HG03108 (cell line): ENCODE data around the gene ALDH1A3.

ENCODE experiments used
- ATAC-seq: cut with Tn5 transposase; IDR thresholded peaks from one replicate; pipeline ENCODE4 v1.9.1; 2021; ENCODE audit warnings: moderate library complexity; ENCODE audit not compliant: unreplicated experiment

ALDH1A3 gene

GRCh38 chr15:100880897-100881242, 1.2 kb downstream of the ALDH1A3 start:
- ATAC-seq = no peak

- ATAC-seq = no peak
Measured at GRCh38 chr15:100881573-100882336, 2.1 kb downstream of the ALDH1A3 start.

GRCh38 chr15:100885116-100885515, 5.5 kb downstream of the ALDH1A3 start:
- no peak for ATAC-seq

- ATAC-seq = no peak
Measured at GRCh38 chr15:100885811-100886210, 6.2 kb downstream of the ALDH1A3 start.

GRCh38 chr15:100887211-100887913, 7.7 kb downstream of the ALDH1A3 start:
- ATAC-seq = no peak

GRCh38 chr15:100889385-100890050, 9.9 kb downstream of the ALDH1A3 start:
- no peak for ATAC-seq

- ATAC-seq = no peak
Measured at GRCh38 chr15:100890051-100890720, 10.6 kb downstream of the ALDH1A3 start.

- no peak for ATAC-seq
Measured at GRCh38 chr15:100890850-100891249, 11.2 kb downstream of the ALDH1A3 start.

GRCh38 chr15:100891307-100892012, 11.8 kb downstream of the ALDH1A3 start:
- ATAC-seq = no peak

- ATAC-seq = no peak
Measured at GRCh38 chr15:100892013-100892355, 12.4 kb downstream of the ALDH1A3 start.

GRCh38 chr15:100893261-100893963, 13.8 kb downstream of the ALDH1A3 start:
- no peak for ATAC-seq

- no peak for ATAC-seq
Measured at GRCh38 chr15:100893964-100894295, 14.3 kb downstream of the ALDH1A3 start.

GRCh38 chr15:100895721-100896120, 16.1 kb downstream of the ALDH1A3 start:
- no peak for ATAC-seq

GRCh38 chr15:100897221-100898151, 17.9 kb downstream of the ALDH1A3 start:
- ATAC-seq = no peak

- no peak for ATAC-seq
Measured at GRCh38 chr15:100898152-100898490, 18.5 kb downstream of the ALDH1A3 start.

GRCh38 chr15:100898661-100899462, 19.2 kb downstream of the ALDH1A3 start:
- no peak for ATAC-seq

- ATAC-seq = no peak
Measured at GRCh38 chr15:100899601-100900000, 20.0 kb downstream of the ALDH1A3 start.

GRCh38 chr15:100900136-100900794, 20.6 kb downstream of the ALDH1A3 start:
- ATAC-seq = no peak
